ENCODE results near the gene GPR78. TPM values are rescaled to one million over a fixed set of nuclear protein-coding genes. Genes with fewer than 3 reads are reported as not detected.

The GPR78 gene
- total and polyA plus RNA-seq, 2 of the 4 experiments (the other 2 are of a cell fraction): under 0.01 to 0.10 TPM

DNA sequence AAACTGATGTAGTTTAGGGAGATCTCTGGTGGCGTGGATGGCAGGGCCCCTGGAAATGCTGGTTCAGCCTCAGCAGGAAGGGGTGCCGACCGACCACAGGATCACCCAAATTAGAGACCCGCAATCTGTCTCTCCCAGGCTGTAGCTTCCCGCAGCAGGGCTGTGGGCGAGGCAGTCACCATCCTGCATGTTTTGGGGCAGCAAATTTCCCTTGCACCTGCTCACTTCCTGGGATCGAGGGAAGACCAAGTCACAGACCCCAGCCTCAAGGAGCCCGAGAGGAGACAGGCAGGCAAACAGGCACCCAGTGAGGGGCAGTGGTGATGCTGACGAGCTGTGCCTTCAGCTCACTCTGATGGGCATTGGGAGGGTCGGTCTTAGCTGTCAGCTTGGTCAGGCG, 21.2 kb upstream of the GPR78 start:
- BruUV-seq (replicated peaks): no TSS peak
- Histone ChIP-seq H2AK9ac (replicated peaks; ENCODE audit: low read depth, low read length, poor library complexity) (no peak overlapping the region), H3K4ac (ENCODE audit: low read depth, low read length) (no peak overlapping the region), H3K79me1 (ENCODE audit: low read depth in 1 of 2, low read length in 2 of 2) (no peaks in the 10 kb centered on the region), H3K4me1 (ENCODE audit: control insufficient read depth, insufficient read depth, low read length) (peaks cover 4% of the 10 kb centered on the region; the same call in 1 of the 2 replicates), H3K9ac (ENCODE audit: low read depth, low read length) (no peak overlapping the region), H2AFZ (replicated peaks; ENCODE audit: low read length, poor library complexity) (no peak overlapping the region), H3K56ac (ENCODE audit: extremely low read depth, insufficient read depth, low read length) (no peak overlapping the region), H3K36me3 (ENCODE audit: control insufficient read depth, insufficient read depth, low read length) (no peaks in the 10 kb centered on the region), H3K9me1 (ENCODE audit: insufficient read depth, low read length) (peaks cover 4% of the 10 kb centered on the region; the same call in 1 of the 2 replicates), H2BK15ac (ENCODE audit: low read depth, low read length) (no peak overlapping the region; the same call in 2 of the 3 replicates), H3K27ac (ENCODE audit: insufficient read depth, low read length) (no peak overlapping the region), H3K4me2 (ENCODE audit: low read depth, low read length) (no peak overlapping the region), H2BK20ac (ENCODE audit: low read depth, low read length) (no peak overlapping the region), H3K14ac (replicated peaks; ENCODE audit: low read depth, low read length) (no peak overlapping the region), H3K23ac (ENCODE audit: low read depth, low read length) (no peak overlapping the region), H2BK5ac (ENCODE audit: low read depth, low read length, poor library complexity, severe bottlenecking) (no peak overlapping the region), H3K27me3 (ENCODE audit: control insufficient read depth, insufficient read depth, low read length) (peaks cover under 1% of the 10 kb centered on the region; the same call in 1 of the 2 replicates), H3K4me3 (ENCODE audit: insufficient read depth, low read depth, low read length) (no peak overlapping the region), H4K8ac (ENCODE audit: low read depth in 2 of 2, low read length in 2 of 2) (no peak overlapping the region), H4K5ac (ENCODE audit: low read depth, low read length) (no peak overlapping the region), H3K9me3 (ENCODE audit: control insufficient read depth, insufficient read depth, low read length) (no peaks in the 10 kb centered on the region), H2AK5ac (ENCODE audit: low read depth, low read length) (peak overlapping the region; percentile 39; the same call in 1 of the 2 replicates), H3K18ac (ENCODE audit: low read depth, low read length) (no peak overlapping the region), H4K91ac (ENCODE audit: insufficient read depth, low read depth, low read length) (no peak overlapping the region), H4K20me1 (ENCODE audit: insufficient read depth, low read length) (no peaks in the 10 kb centered on the region), H2BK120ac (ENCODE audit: low read depth, low read length) (no peak overlapping the region)
- in situ Hi-C loops (cut with MboI; ENCODE audit: low sequenced_read_pairs): no loop called here
- WGBS, 2 experiments (ENCODE audit: extremely low coverage in 2 of 2, insufficient read length in 1 of 2): 84% methylated on average over 9 of the region's 11 CpGs; no CpG with 5 or more reads in 1 of the 2 experiments
- DNase-seq (no peak), ATAC-seq (ENCODE audit: low read depth) (no peak)
- dilution Hi-C loops (cut with HindIII; ENCODE audit: low sequenced_read_pairs, unreplicated experiment): no loop called here
- no peak for TF ChIP-seq MAZ (IDR thresholded peaks at IDR 0.05; ENCODE audit: borderline replicate concordance, low read depth, low read length)
- TF ChIP-seq, protein P1, sequence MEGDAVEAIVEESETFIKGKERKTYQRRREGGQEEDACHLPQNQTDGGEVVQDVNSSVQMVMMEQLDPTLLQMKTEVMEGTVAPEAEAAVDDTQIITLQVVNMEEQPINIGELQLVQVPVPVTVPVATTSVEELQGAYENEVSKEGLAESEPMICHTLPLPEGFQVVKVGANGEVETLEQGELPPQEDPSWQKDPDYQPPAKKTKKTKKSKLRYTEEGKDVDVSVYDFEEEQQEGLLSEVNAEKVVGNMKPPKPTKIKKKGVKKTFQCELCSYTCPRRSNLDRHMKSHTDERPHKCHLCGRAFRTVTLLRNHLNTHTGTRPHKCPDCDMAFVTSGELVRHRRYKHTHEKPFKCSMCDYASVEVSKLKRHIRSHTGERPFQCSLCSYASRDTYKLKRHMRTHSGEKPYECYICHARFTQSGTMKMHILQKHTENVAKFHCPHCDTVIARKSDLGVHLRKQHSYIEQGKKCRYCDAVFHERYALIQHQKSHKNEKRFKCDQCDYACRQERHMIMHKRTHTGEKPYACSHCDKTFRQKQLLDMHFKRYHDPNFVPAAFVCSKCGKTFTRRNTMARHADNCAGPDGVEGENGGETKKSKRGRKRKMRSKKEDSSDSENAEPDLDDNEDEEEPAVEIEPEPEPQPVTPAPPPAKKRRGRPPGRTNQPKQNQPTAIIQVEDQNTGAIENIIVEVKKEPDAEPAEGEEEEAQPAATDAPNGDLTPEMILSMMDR (conservative IDR thresholded peaks at IDR 0.05; ENCODE audit: low read depth, low read length): no peak
- no peak for TF ChIP-seq RCOR1 (IDR thresholded peaks at IDR 0.05; ENCODE audit: insufficient replicate concordance, low read length)
- no peak for TF ChIP-seq SMC3 (IDR thresholded peaks at IDR 0.05; ENCODE audit: low read depth, low read length)
- TF ChIP-seq BHLHE40 (IDR thresholded peaks at IDR 0.05; ENCODE audit: low read depth, low read length): no peak
- no peak for TF ChIP-seq MAFK (IDR thresholded peaks at IDR 0.05; ENCODE audit: low read depth, low read length)
- TF ChIP-seq MXI1 (IDR thresholded peaks at IDR 0.05; ENCODE audit: borderline replicate concordance, low read depth, low read length): no peak
- no peak for TF ChIP-seq NFE2L2 (IDR thresholded peaks at IDR 0.05; ENCODE audit: low read depth, low read length)
- TF ChIP-seq, protein P2, sequence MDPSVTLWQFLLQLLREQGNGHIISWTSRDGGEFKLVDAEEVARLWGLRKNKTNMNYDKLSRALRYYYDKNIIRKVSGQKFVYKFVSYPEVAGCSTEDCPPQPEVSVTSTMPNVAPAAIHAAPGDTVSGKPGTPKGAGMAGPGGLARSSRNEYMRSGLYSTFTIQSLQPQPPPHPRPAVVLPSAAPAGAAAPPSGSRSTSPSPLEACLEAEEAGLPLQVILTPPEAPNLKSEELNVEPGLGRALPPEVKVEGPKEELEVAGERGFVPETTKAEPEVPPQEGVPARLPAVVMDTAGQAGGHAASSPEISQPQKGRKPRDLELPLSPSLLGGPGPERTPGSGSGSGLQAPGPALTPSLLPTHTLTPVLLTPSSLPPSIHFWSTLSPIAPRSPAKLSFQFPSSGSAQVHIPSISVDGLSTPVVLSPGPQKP (IDR thresholded peaks at IDR 0.05; ENCODE audit: borderline replicate concordance, low read depth, low read length): no peak
- TF ChIP-seq CHD1 (IDR thresholded peaks at IDR 0.05; ENCODE audit: low read depth, low read length): no peak
- TF ChIP-seq RAD21 (IDR thresholded peaks at IDR 0.05; ENCODE audit: low read length): no peak
- no peak for TF ChIP-seq RFX5 (IDR thresholded peaks at IDR 0.05; ENCODE audit: low read depth, low read length)
- TF ChIP-seq POLR2A (IDR thresholded peaks at IDR 0.05; ENCODE audit: low read depth, low read length): no peak
- TF ChIP-seq CEBPB (IDR thresholded peaks at IDR 0.05; ENCODE audit: low read depth, low read length): no peak
- TF ChIP-seq FOS (IDR thresholded peaks at IDR 0.05; ENCODE audit: low read depth, low read length): no peak
- TF ChIP-seq, protein P3, sequence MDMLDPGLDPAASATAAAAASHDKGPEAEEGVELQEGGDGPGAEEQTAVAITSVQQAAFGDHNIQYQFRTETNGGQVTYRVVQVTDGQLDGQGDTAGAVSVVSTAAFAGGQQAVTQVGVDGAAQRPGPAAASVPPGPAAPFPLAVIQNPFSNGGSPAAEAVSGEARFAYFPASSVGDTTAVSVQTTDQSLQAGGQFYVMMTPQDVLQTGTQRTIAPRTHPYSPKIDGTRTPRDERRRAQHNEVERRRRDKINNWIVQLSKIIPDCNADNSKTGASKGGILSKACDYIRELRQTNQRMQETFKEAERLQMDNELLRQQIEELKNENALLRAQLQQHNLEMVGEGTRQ (IDR thresholded peaks at IDR 0.05; ENCODE audit: low read depth, low read length): no peak
- POLR2A ChIA-PET (ENCODE audit: unreplicated experiment): no interaction called here
- intact Hi-C loops (cut with micrococcal nuclease): no loop called here
- CTCF ChIA-PET: no interaction called here

All from IMR-90 (cell line).